ENCODE data around the gene TMEM185A.
"Not testable (repeated sequence)": the region's sequence is repeated elsewhere in the genome, so short reads cannot be mapped to it uniquely, and the experiment has no call there.

Gene TMEM185A

DNA sequence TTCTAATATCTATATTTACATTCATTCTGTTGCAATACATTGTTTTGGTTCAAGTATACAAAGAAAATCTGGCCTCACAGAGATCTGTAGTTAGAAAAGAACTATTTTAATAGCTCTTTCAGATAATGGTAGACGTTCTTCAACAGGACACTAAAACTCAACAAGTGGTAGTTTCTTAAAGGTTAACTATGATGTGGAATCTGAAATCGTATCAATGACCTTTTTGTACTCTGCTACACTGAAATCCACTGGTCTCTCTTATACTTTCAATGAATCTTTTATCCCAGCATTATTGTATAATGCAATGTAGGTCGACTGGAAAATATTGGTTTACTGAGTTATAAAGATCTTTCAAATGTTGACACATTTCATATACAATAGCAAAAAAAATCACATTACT lies 12.7 kb downstream of the TMEM185A start:
- no peak for DNase-seq

- no peak for DNase-seq
Measured at GRCh38 chrX:149611623-149612175, 19.9 kb downstream of the TMEM185A start.

DNA sequence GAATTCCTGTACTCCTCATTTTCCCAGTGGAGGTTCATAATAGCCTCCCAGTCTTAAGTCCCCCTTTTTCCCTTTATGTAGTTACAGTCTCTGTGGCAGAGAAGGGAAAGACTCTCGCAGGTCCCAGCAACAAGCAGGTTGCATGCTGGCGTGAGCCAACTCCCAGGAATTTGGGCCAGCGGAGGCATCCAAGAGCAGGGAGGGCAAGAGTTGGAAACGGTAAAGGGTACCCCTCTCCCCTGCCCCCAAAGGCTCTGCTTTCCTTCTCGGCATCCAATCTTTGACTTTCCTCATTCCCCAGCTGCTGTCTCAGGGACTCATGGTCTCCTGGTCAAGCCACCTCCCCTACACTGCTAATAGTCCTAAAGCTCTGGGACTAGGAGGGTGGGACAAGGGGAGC lies 21.1 kb downstream of the TMEM185A start:
- DNase-seq: no peak

DNA sequence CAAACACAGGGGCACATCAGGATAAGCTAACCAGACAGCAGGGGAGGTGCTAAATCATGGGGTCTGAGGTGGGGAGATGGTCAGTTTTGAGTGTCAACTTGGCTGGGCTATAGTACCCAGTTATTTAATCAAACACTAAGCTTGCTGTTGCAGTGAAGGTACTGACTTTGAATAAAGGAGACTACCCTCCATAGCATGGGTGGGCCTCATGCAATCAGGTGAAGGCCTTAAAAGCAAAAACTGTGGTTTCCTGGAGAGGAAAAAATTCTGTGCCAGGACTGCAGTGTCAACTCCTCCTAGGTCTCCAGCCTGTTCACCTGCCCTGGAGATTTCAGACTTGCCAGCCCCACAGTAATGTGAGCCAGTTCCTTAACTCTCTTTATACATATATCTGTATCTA lies 23.9 kb downstream of the TMEM185A start:
- no peak for DNase-seq

DNA sequence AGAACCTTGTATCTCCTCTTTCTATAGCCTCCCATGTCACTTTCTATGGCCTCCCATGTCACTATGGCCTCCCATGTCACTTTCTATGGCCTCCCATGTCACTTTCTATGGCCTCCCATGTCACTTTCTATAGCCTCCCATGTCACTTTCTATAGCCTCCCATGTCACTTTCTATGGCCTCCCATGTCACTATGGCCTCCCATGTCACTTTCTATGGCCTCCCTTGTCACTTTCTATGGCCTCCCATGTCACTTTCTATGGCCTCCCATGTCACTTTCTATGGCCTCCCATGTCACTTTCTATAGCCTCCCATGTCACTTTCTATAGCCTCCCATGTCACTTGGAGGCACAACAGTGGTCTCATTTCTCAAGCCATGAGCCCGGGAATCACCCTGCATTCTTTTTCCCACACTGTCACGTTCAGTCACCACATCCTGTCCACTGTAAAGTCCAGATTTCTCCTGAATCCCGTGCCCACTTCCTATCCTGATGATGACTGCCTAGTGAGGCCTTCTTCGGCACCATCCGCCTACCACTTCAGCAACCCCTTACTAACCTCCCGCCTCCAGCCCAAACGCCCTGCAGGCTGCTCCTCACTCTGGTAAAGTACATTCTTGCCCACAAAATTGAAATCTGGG lies 26.2 kb downstream of the TMEM185A start:
- not testable (repeated sequence) for DNase-seq

DNA sequence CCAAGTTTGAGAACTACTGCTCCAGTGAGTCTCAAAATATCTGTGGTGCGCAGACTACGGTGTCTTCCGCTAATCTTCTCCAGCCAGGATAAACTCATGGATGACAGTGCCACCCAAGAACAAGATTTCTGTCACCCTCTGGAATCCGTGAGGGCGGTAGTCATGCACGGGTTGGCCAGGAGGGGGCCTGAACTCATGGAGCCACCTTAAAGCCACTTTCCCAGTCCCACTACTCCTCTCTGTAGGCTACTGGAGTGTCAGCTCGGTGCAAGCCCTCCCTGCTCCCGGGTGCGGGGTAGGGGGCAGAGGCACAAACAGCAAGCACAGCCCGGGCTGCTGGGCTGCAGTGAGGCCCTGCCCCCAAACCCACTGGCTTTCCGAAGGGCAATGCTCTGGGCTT lies 33.0 kb downstream of the TMEM185A start:
- not testable (repeated sequence) for DNase-seq

- not testable (repeated sequence) for DNase-seq
Measured at GRCh38 chrX:149595943-149596342, 35.6 kb downstream of the TMEM185A start.

GRCh38 chrX:149595214-149595613 lies 36.4 kb downstream of the TMEM185A start, which contains the start of gene HSFX2:
Gene HSFX2 (minus strand): TSS chrX:149595314. CDS start chrX:149594700, 614 bp downstream.
- not testable (repeated sequence) for DNase-seq

DNA sequence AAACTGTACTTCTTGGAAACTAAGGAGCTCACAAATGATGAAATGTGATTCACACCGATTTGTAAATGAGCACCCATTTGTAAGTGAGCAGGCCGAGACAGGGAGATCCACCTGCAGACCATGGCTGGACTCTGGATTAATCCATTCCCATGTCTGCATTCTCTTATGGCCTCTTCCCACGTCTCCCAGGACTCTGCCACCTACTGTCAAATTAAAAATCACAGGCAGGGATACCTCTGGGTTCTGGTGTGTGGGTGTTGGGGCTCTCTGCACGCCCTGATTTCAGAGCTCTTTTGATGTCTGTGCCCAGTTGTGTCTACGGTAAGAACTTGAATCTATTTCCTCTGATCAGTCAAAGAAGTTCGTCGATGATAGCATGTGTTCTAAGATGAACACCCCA lies 40.6 kb downstream of the TMEM185A start:
- not testable (repeated sequence) for DNase-seq

GRCh38 chrX:149587359-149587758 lies 44.2 kb downstream of the TMEM185A start, which contains the start of gene MAGEA9B:
Gene MAGEA9B (minus strand): TSS chrX:149587459. CDS start chrX:149583179, 4,280 bp downstream.
- DNase-seq: not testable (repeated sequence)

DNA sequence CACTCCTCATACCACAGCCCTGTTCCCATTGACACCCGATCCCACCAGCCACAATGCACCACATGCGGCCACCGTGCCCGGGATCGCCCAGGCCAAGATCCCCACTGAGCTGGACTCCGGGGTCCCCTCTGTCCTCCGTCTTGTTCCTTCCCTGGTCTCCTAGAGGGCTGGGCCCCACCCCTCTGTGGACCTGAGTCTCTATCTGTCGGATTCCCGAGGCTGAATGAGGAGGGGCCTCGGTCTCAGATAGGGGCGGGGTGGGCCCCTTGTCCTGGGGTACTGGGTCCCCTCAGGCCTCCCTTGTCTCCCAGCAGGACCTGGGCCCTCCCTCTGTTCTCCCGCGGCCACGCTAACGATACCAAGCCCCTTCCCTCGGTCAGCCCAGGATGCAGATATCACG lies 46.0 kb downstream of the TMEM185A start:
- DNase-seq: not testable (repeated sequence)

DNA sequence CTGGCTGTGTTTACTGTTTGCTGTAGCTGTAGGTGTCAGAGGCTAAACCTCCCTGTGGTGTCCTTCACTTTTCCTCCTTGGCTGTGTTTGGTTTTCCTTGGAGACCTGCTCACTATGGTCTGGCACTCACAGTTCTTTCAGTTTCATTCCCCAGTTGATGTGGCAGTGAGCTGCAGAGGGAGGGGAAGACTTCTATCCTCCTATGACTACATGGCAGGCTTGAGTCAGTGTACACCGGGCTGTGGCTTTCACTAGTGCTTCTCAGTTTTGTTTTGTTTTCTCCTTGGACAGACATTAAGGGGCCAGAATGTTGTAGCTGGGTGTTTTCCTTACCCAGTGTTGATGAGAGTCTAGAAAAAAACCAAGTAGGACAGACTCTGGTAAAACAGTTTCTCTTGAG lies 58.1 kb downstream of the TMEM185A start:
- DNase-seq: not testable (repeated sequence)

- DNase-seq: no peak
Measured at GRCh38 chrX:149572743-149573142, 58.8 kb downstream of the TMEM185A start.

DNA sequence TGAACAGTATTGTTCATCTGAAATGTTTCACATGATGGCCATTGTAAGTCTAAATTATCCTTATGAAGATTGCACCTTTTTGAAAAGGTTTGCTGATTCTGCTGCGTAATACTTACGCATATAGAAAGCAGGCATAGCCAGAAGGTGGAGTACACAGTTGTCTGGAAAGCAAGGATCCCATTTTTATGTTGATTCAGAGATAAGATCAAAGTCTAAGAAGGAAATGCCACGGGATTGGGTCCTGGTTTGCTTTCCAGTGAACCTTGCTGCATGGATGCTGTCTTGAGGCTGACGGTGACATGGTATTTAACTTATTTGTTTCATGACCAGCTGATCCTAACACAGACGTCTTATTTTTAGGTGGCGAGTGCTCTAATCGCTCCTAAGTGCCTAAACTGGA lies 59.8 kb downstream of the TMEM185A start:
- DNase-seq: no peak

DNA sequence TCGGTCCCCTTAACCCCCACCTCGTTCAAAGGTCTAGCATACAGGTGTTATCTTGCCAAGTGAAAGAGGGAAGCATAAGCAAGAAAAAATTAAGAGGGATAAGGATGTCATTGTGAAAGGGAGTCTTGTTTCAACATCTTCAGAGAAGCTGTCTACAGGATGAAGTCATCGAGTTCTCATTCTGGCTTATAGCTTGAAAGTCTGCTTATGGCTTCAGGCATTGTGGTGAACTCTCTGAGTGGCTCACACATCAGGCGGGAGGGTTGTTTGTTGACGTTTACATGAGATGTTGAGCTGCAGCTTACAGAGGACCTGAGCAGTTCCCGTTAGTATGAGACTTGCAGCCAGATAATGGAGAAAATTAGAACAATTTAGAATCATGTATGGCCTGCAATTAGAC lies 60.9 kb downstream of the TMEM185A start:
- DNase-seq: no peak

DNA sequence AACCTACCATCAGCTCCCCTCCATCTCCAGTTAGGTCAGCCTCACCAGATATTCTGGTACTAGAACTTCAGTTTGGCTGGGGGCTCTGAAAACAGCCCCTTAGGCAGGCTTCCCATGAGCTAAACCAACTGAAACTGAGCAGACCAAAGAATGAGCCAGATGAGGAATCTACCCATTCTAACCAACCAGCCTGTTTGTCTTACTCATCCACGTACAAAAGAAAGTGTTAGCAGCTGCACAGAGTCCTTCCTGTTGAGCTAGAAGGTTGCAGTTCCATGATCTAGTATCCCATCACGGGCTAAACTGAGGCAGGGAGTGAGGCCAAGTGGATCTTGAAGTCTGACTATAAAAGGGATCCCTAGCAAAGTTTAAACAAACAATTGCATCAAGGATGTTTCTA lies 61.8 kb downstream of the TMEM185A start:
- no peak for DNase-seq

DNA sequence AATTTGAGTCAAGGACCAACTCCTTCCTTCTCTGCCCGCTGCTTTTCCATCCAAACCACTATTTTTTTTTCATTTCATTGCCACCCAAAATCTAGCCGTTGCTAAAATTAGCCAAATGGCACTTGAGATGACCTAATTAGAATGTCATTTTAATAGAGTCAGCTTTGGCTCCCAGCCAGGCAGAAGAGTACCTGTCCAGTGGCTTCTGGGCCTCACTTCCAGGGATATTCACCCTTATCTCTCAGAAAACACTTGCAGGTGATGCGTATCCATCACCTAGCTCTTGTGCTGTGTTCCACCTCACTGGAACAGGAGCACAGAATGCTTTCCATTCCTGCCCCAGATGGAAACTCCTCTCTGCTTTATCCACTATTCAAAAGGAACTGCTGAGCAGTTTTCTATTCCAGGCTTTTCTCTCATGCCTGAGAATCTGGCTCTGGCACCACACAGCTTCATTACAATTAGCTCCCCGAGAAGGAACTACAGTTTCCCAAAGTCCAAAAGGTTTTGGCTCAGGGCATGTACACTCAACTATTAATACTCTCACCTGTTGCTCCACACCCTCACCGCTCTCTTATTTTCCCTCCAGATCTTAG lies 62.8 kb downstream of the TMEM185A start:
- DNase-seq: no peak

- DNase-seq: no peak
Measured at GRCh38 chrX:149567621-149568417, 63.8 kb downstream of the TMEM185A start.

DNA sequence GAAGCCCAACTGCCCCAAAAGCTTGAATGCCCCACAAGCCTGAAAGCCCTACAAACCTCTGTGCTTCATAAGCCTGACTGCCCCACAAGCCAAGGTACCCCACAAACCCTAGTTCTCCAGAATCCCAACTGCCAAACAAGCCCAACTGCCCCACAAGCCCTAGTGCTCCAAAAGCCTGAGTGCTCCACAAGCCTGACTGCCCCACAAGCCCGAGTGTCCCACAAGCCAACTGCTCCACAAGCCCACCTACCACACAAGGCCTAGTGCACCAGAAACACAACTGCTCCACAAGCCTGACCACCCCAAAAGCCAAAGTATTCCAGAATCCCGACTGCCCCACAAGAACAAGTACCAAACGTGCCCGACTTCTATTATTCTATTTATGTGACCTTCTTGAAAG lies 68.2 kb downstream of the TMEM185A start:
- DNase-seq: no peak

DNA sequence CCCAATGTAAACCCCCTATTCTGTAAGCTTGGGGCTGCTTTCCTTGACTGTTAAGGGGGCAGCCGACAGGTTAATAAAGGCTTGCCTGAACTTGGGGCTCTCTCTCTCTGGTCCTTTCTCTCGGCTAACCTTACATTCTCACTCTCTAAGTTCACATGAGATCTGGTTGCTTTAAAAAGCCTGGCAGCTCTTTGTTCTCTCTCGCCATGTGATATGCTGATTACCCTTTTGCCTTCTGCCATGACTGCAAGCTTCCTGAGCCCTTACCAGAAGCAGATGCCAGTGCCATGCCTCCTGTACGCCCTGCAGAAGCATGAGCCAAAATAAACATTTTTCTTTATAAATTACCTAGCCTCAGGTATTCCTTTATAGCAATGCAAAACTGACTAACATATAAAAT lies 76.3 kb downstream of the TMEM185A start:
- not testable (repeated sequence) for DNase-seq

DNA sequence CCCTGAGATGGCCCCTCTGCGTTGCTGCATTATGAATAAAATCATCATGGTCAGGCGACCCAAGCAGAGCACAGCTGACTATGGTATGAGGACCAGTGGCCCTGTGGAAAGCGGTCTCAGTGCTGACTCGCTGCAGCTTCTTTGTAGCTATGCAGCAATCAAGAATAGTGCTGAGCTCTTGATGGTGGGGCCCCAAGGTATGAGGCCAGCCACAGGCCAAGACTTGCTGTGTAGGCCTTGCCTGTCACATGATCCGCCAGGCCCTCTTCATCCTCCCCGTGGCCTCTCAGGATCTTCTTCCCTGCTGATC lies 79.7 kb downstream of the TMEM185A start:
- not testable (repeated sequence) for DNase-seq

- DNase-seq: not testable (repeated sequence)
Measured at GRCh38 chrX:149551245-149551938, 80.2 kb downstream of the TMEM185A start.

GRCh38 chrX:149550454-149550853 lies 81.1 kb downstream of the TMEM185A start:
- DNase-seq: not testable (repeated sequence)

Measured in NCI-H446 treated with DMSO at 0.1 percent for 48 hours (cell line).